NCI-H2107 treated with DMSO at 0.1 percent for 48 hours (cell line): ENCODE results near the gene WDFY4.

Source experiments
- DNase-seq: peaks from one replicate; lab custom pipeline; 2025; ENCODE audit not compliant: unreplicated experiment; lab: John Stamatoyannopoulos, UW

The WDFY4 gene

GRCh38 chr10:48897441-48897790 lies 212.7 kb downstream of the WDFY4 start:
- no peak for DNase-seq

DNA sequence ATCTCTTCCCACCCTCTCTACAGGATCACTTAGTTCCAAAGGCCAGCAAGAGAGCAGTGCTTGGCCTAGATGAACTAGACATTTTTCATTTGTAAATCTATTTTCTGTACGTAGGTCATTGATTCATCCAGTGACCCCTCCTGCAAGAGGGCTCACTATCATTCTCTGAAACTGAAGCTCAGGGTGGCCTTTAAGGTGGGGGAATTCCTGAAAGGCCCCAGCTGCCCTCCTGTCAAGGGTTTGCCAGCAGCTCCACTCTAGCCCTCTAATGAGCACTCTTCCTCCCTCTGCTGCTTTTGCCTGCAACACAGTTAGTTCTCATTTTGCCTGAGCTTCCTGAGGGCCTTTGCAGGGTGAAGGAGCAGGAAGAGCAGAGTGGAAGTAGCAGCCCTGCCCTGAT lies 213.8 kb downstream of the WDFY4 start:
- no peak for DNase-seq

DNA sequence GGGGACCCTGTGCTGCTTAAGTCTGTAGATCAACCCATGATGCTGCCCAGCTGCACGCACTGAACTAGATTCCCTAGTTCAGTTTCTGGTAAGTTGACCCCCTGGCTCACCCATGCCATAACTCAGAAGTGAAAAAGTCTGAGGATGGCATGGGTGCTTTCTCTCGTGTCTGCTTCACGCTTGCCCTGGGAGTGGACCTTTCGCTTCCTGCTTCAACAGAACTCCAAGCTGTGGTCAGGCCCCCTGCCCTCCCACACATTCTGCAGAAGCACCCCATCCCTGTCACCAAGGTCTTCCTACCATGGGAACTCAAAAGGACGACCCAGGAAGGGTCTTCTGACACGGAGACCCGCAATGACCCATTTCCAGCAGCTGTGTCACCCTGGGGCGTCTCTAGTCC lies 215.1 kb downstream of the WDFY4 start:
- no peak for DNase-seq

DNA sequence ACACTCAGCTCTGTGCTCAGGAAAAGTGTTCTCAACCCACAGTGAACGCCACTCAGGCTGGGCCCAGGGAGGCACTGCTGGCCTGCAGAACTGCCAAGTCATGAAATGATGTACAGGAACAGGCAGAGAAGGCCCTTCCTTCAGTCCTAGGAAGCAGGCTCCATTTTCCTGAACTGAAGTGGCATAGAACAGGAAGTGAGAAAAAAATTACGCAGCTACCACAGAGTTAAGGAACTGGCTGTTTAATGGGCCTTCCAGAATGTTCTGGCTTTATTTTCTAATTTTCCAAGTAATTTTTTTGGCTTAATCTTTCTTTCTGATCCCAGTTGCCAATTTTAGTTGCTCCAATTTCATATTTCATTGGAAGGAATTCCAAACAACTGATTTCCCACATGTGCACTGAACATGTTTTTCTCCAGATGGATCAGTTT lies 215.7 kb downstream of the WDFY4 start:
- no peak for DNase-seq

DNA sequence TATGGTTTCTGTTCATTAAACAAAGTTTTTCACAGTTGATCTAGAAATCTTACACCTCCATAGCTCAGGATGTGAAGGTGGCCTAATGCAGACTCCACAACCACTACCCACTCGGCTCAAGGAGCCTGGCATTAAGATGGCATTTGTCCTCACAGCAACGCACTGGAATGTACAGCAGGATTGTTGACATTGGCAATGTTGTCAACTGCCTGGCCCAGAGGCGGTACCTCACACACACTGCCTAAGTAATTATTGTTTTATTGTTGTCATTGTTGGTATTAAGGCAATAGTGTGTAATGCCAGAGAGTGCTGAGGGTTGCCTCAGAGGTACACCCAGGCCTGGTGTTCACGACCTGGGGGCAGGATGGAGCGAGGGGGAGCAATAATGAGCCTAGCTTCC lies 216.6 kb downstream of the WDFY4 start:
- no peak for DNase-seq

DNA sequence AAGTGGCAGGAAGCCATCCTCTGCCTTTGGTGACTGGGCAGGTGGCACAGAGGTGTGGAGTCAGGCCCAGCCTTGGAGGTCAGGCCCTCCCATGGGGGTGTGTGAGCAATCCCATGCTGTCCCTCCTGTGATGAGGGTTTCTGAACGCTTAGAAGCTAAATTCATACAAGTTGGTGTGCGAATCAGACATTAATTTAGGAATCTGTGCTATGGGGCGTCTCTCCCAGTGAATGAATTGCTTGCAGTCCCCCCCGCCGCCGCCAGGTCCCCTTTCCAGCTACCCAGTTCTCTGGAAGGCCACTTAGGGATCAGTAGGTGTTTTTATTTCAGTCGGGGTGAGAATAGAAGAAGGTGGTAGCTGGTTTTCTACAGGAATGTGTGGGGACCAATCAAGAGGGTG lies 217.4 kb downstream of the WDFY4 start:
- no peak for DNase-seq

GRCh38 chr10:48903151-48903550 lies 218.5 kb downstream of the WDFY4 start:
- no peak for DNase-seq

DNA sequence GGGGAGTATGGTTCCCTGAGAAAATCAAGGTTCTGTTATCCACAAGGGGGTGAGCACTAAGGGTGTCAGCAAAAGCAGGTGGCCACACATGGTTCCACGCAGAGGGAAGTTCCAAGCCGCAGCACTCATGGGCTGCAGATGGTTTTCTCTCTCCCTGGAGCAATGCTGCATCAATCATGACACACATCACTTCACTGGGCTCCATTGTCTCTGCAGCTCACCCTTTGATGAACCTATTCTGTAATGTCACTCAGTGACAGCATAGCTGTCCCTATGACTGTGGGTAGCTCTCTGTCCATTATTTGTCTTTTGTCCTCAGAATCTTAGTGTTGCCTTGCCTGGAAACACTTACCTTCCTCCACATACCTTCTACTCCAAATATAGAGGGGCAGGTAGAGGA lies 220.2 kb downstream of the WDFY4 start:
- no peak for DNase-seq

DNA sequence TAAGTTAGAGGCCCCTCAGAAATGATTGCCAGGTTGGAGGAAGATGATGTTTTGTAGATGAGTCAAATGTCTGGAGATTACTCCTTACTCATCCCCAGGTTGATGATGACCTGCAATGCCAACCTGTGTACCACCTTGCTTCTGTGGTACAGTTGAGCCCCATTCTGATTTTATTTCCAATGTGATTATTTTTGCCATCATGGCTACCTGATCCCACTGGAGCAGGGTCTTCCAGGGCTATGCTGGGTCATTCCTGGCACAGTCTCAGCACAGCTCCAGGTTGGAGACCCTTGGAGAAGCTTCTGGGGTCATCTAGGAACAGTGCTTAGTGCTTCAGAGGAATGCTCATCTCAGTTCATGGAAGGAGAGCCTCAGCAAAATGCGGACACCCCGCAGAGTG lies 220.6 kb downstream of the WDFY4 start:
- DNase-seq, result no peak

DNA sequence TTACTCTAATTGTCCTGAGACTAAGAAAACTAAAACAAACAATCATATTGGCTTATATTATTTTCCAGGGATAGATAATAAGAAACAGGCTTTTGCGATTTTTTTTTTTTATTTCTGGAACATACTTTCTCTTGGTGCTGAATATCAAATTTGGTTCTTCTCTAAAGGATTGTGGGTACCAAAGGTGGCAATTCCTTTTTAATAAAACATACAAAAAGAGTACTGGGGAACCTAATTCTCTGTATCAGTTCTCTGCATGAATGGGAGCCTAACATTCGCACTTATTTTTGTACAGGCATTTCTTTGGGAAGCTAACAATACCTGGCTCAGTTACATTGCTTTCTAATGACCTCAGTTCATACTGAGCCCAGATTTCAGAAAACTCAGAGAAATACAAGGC lies 222.2 kb downstream of the WDFY4 start:
- no peak for DNase-seq

- no peak for DNase-seq
Observed at GRCh38 chr10:48907730-48908129, 223.1 kb downstream of the WDFY4 start.

DNA sequence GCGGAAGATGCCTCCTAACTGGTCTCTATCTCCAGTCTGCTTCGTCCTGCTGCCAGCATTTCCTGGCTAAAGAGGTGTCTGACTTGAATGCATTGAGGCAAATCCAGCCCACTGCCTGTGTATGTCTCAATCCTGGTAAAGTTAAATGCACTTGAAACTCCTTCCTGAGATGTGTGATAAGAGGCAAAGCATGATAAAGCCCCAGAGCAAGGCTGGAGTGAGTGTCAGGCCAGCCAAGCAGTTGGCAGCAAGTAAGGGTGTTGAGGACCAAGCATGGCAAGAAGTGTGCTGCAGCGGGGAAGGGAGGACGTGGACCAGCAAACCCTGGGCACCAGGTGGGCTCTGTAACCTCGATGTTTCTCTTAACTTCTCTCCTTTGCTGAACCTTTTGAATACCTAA lies 225.9 kb downstream of the WDFY4 start:
- DNase-seq, result no peak

- no peak for DNase-seq
Observed at GRCh38 chr10:48913674-48914073, 229.0 kb downstream of the WDFY4 start.

GRCh38 chr10:48923748-48924147 lies 239.1 kb downstream of the WDFY4 start:
- DNase-seq, result no peak

DNA sequence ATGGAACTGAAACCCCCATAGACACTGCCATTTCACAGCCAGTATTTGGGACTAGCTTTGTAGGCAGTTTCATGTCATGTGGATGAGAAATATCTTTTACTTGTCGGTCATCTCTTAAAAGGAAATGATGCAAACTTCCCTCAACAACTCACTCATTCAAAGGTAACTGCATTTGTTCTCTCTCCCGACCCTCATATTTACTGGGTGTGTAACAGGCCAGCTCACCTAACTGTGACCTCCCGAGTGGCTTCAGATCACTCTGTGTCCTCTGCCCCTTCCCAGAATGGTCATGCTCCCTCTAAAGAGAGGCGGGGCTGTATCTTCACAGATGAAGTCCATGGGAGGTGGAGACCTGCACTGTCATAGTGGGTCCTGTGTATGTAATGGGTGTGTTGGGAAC lies 240.3 kb downstream of the WDFY4 start:
- no peak for DNase-seq

DNA sequence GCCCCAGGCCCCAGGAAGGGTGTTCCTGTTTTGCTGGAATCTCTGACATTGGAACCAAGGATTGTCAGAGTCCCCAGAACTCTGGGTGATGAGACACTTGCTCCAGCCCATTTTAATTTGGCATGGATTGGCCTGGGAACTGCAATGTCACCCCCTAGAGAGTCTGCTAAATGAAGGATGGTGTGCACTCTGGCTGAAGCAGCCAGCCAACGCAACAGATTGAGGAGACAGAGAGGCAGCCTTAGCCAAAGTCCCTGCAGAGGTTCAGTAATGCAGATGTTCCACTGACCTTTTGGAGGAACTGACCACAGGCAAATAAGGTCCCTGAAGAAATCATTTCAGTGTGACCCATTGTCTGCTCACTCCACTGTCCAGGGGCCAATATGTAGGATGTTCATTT lies 241.6 kb downstream of the WDFY4 start:
- no peak for DNase-seq

DNA sequence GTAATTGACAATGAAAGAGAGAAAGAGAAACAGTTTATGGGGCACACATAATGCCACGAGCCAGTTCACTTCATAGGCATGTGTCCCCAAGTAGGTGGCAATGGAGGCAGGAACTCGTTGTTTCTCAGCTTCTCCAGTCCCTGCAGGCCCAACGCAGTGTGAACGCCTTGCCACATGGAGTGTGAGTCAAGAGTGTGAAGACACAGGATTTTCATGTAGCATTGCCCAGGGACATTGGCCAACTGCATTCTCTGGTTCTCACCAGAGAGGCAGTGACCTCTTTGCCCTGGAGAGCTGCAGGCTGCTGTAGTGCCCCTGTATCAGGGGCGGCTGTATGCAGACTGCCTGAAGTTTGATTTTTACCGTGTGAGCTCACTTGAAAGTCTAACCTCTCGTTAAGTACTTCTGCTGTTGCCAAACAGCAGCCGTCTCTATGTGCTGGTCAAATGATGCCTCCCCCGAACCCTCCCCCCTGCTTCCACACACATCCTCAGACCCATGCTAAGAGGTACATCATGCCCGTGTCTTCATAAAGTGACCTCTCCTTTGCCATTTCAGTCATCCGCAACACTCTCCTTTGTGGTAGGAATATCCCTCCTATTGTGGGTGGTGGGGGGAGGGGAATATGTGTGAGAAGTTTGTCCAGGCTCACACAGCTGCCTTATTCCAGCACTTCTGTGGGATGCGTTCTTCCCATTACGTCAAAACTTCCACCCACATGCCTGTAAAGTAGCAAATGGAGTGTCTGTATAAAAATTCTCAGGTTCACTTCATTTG lies 242.3 kb downstream of the WDFY4 start:
- no peak for DNase-seq

DNA sequence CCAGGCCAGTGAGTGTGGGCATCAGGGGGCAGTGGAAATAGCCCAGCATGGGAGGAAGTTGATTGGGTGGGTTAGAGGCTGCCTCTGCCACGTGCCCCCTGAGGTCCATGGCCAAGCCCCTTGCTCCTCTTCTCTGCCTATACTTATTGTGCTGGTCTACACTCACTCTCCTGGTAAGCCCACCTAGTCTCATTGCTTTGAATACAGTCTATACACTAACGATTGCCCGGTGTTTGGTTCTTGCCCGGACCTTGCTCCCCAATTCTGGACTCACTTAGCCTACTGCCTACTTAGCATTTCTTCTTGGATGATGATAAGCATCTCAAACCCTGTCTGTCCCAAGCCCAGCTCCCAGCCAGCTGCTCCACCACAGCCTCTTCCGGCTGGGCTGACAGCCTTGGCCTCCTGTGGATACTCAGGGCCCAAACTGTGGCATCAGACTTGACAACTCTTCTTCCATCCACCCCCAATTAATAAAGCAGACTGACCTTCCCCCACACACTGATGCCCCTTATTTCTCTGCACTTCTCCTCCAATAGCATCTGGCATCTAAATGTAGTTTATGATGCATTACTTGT lies 244.8 kb downstream of the WDFY4 start:
- DNase-seq, result no peak

- DNase-seq, result no peak
Observed at GRCh38 chr10:48931188-48931587, 246.5 kb downstream of the WDFY4 start.

DNA sequence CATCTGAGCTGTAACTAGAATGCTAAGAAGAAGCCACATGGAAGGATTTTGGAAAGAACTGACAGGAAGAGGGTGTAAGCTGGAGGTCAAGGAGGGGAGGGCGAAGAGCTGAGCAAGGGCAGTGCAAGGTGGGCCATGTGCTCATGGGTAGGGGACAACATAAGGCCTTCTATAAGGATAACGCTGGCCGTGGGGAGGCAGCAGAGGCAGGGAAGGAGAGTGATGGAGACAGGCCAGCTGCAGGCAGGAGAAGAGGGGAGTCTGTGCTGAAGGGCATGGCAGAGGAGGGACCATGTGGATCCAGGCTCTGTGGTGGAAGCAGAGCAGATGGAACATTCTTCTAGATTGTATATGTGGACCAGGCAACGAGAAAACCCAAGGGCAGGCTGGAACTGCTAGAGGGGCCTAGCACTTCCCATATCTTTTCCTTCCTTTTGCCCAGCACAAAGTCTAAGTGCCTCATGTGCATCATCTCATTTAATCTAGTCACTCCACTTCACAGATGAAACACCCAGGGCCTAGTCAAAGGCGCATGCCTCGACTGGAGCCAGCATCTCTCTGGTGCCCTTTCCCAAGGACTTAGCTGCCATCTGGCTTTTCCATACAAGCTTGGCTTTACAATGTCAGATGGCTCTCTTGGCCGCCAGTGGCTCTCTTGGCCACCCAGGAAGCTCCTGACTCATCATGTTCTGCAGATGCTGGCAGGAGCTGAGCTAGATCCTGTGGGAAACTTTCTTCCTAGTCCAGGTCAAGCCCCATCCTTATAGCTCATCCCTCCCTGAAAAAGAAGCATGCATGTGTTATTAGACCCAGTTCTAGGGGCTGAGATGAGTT lies 248.4 kb downstream of the WDFY4 start:
- no peak for DNase-seq

DNA sequence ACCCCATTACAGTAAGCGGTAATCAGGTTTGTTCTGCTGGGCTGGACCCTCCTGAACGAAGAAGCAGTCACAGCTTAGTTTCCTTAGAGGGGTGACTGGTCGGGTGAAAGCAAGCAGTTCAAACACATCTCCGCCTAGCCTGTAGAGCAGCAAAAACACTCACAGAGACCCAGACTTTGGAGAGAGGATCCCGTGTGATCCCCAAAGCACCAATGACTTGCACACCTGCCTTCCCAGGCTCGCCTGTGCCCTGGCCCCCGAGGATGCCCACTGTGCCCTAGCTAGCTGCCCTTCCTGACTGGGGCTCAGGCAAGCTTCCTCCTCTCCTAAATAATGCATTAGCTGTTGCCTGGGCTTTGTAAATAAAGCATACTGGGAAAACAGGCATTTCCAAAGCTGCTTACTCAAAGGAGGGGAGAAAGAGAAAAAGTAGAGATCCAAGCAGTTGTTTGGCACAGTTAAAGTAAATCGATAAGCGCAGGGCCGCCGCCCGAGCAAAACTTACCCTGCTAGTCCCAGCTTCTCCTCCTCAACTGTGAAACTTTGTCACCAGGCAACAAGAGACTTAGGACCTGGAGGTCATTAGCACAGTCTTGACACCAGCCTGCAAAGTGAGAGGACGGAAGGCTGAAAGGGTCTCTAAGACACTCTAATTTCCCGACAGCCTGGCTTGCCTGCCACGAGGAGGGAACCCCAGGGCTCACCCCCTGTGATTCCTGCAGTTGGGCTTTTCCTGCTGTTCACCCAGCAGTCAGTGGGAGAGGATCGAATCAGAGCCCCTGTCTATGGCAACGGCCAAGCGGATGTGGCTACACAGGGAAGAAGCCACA lies 250.2 kb downstream of the WDFY4 start:
- no peak for DNase-seq
